ENCODE results near the gene COG5.

Gene COG5

DNA sequence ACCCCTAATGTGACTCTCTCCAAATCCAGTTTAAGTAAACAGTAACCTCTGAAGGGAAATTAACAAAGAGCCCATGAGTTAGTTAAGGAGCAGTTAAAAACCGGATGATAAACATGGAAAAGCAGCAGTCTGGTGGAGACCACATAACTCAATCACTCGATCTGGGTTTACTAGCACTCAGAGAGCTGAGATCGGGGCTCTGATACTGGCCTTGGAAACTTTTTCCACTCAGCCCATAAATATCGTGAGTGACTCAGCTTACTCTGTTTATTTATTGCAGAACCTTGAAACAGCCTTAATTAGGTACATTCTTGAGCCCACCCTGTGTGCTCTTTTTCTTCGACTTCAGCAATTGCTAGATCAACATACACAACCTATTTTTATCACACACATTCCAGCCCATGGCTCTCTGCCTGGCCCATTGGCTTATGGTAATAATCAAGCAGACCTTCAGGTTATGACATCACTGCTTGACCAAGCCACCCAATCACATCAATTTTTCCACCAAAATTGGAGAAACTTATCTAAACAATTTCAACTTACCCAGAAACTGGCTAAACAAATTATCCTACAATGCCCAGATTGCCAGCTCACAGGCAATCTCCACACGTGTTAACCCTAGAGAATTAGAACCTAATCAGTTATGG lies 176.0 kb downstream of the COG5 start:
- no peak for DNase-seq

DNA sequence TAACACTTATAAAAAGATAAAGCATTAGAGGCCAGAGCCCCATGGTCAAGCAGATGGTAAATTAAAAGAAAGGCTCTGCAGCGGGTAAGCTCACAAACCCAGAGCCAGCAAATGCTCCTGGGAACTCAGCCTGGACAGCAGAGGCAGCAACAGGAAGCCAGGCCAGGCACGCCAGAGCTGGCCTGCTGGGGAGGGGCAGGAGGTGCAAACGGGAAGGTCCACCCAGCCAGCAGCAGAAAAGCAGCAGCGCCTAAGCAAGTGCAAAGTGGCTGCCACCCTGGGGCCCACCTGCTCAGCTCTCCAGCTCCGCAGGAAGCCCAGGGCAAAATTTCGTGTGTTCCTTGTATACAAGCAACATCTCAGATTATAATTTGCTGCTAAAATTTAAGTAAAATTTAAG lies 176.6 kb downstream of the COG5 start:
- DNase-seq: peak in 1 of 2 experiments; percentile 28

DNA sequence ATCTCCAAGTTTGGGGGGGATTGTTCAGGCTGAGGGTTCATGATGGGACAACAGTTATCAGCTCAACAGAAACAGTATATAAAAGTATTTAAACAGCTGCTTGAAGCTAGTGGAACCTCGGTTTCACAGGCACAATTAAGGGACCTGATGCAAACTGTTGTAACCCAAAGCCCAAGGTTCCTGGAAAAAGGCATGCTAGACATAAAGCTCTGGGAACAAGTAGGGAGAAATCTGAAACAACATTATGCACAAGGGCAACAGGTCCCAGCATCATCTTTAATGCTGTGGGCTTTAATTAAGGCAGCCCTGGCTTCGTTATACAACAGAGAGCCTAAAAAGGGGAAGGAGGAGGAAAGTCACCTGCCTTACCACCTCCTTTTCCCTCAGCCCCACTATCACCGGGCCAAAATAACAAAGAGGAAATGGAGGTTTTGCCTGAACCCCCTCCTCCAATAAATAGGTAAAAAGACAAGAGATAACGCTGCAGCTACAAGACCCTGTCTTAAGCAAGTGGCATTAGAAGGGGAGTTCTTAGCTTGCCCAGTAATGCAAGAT lies 177.1 kb downstream of the COG5 start:
- no peak for DNase-seq

DNA sequence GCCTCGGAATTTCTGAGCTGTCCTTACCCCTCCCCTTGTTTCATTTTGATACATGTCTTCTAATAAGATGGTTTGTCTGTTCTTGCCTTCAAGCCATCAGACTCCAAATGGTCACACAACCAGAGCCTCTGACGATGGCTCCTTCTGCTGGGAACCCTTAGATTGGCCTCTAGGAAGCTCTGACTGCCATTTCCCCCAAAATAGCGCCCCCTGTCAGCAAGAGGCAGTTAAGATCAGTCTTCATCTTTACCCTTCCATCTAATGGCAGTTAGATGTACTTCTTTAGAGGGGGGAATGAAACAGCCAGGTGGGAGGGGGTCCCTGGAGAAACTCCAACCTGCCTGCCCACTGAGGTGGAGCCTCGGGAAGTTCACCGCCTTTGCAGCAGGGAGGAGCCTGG lies 179.7 kb downstream of the COG5 start:
- DNase-seq: no peak

DNA sequence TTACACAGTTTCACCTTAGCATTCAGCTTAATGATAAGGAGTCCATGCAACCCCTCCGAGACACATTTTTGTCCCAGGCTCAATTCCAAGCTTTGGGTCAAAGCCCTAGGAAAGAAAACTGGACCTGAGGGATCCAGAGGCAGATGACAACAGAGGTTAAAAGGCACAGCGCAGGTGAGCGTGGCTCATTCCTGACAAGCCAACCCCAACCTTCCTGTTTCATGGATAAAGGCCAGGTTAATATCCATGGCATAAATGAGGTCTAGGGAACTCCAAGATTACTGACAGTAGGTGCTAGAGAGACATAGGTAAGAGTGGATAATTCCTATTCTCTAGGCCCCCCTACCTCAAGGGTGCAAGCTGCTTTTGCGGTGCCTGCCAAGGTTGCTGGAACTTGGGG lies 180.5 kb downstream of the COG5 start:
- DNase-seq: no peak

DNA sequence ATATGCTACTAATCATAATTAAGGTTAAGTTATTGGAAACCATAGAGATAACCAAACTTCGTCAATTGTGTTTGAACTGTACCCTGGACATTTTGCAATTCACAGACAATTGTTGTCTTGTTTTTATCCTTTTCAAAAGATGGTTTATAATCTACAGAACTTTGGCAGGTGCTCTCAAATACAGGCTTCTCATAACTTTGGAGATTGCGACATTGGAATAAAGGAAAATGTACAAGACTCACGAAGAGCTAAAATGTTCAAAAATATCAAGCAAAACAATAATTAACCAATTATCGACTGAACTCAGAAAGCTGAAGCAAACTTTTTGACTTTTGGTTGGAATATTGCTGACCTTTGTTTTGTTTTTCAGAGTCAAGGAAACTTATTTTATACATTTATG lies 182.3 kb downstream of the COG5 start:
- DNase-seq: no peak

DNA sequence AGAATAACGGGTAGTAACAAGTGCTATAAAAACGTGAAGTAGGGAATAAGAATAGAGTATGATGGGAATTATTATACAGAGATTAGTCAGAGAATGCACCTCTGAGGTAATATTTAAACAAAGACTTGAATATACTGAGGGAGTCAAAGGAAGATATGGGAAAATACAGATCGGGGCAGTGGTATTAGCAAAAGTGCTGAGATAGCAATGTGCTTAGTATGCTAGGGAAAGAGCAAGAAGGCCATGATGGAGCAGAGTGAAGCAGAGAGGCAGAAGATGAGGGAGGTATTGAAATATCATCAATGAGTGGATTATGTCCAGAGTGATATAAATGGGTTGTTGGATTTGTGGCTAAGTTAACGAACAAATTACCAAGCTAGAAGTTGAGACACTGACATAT lies 190.4 kb downstream of the COG5 start:
- DNase-seq: no peak

DNA sequence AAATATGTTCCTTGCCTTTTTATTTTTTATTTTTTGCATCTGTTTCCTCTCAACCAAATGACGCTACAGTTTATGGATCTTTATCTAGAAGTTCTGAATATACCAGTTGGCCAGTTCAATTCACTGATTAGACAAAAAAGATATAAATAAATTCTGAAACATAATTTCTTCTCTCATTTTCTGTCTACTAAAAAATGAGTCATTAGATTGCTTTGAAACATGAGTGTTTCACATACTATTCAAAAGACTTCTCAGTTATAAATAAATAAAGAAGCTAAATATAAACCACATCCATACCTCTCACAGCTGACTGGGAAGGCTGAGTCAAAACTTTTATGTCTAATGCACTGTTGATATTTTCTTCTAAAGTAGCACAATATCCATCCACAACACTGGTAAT lies 191.4 kb downstream of the COG5 start:
- DNase-seq: no peak

DNA sequence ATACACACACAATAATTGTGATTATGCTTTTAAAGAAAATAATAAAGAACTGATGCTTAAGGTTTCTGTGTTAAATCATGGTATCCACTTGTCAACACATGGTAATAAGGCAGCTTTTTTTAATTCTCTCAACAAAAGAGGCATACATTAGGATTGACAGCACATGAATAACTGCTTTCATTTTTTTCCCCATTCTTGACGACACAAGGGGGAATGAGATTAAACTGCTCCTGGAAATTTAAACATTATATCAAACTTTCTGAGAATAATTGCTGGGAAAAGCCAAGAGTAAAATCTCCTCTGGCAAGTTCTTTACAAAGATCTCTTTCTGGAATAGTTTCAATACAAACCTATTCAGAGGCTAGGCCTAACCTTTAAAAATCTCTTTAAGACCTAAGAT lies 192.9 kb downstream of the COG5 start:
- DNase-seq: no peak

DNA sequence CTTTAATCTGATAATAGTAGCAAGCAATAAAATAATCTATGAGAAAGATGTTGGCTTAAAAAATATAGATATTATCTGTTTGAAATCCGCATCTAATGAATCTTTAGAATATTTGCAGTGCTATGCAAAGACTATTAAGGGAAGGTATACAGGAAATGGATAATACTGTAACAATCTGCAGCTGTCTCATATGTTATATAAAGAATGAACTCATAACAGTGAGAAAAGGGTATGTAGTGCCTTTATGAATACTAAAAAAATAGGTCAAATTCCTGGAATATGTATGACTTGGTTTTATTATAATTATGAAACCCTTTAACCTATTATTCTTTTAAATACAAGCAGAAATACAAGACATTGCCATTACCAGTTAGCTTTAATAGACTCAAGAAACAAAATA lies 198.9 kb downstream of the COG5 start:
- no peak for DNase-seq

DNA sequence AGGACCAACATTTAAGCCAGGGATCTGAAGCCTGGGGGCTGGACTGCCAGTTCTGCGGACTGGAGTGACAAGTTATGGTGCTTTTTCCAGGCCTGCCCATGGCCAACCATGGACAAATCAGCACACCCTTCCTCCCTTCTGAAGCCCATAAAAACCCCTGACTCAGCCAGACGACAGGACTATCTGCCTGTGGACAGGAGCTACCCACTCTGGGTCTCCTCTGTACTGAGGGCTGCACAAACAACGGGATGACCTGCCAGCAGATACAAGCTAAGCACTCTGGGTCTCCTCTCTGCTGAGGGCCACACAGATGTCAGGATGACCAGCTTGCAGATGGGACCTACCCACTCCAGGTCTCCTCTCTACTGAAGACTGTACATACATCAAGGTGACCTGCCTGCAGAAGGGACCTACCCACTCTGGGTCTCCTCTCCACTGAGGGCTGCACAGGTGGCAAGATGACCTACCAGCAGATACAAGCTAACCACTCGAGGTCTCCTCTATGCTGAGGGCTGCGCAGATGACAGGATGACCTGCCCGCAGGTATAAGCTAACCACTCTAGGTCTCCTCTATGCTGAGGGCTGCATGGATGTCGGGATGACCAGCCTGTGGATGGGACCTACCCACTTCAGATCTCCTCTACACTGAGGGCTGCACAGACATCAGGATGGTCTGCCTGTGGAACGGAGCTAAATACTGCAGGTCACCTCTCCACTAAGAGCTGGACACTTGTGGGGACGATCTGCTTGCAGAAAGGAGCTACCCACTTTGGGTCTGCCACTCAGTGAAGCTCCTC lies 204.0 kb downstream of the COG5 start:
- no peak for DNase-seq

DNA sequence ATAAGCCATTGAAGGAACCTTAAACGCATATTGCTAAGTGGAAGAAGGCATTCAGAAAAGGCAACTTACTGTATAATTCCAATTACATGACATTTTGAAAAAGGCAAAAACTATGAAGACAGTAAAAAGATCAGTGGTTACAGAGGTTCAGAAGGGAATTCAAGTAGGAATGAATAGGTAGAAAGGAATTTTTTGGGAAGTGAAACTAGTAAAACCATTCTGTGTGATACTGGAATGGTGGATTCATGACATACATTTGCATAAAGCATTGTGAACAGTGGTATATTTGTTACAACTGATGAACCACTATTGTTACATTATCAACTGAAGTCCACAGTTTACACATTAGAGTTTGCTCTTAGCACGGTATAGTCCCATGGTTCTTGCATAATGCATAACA lies 208.1 kb downstream of the COG5 start:
- no peak for DNase-seq

DNA sequence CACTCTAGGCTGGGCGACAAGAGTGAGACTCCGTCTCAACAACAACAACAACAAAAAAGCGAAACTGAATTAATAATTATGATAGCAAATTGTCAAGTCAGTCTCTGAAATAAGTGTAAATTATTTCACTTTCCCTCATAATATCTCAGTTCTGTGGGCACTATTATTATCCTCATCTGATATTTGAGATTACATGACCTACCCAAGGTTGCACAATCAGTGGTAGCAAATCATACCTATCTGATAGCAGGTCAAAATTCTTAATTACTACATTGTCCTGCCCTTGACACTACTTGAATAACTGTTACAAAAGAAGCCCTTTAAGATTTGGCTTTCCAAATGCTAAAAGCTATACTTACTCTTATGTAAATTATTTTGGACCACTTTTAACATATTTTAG lies 209.1 kb downstream of the COG5 start:
- no peak for DNase-seq

DNA sequence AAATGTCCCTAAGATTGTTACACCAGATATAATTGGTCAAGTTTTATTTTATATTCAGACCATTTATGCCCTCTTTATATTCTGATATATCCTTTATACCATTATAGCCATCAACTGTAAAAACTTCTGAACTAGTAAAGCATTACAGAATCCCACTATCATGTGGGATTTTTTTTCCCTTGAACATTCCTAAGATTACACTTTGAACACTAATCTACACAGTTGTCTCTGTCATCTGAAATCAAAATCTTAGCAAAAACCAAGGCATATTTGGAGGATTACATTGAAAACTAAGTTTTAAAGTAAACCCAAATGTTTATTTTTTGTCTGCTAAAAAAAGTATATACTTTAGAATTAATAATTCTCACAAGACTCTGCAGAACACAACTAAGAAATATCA lies 210.0 kb downstream of the COG5 start:
- DNase-seq: no peak

DNA sequence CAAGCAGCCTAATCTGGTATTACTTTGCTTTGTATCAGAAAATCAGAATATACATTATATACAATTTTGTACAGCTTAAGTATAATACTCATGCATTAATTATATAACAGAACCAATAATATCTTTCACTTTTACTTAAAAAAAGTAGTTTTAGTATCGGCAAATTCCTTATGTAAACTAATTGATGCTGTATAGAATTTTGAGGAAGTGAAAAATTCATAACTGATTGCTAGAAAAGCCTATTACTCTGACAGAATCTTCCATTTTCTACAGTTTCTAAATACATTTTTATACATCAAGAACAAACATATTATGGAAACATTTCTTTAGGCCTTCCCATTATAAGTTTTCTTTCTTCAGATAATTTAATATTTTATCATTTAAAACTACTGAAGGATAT lies 217.8 kb downstream of the COG5 start:
- no peak for DNase-seq

DNA sequence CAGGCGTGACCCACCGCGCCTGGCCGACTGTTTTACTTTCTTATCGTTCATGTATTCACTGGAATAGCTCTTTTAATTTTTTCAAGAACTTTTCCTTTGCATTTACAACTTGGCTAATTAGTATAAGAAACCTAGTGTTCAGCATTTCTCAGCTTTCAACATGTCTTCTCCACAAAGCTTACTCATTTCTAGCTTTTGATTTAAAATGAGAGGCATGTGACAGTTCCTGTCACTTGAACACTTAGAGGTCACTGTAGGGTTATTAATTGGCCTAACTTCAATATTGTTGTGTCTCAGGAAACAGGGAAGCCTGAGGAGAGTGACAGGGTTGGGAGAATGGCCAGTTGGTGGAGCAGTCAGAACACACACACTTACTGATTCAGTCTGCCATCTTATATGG lies 218.9 kb downstream of the COG5 start:
- no peak for DNase-seq

DNA sequence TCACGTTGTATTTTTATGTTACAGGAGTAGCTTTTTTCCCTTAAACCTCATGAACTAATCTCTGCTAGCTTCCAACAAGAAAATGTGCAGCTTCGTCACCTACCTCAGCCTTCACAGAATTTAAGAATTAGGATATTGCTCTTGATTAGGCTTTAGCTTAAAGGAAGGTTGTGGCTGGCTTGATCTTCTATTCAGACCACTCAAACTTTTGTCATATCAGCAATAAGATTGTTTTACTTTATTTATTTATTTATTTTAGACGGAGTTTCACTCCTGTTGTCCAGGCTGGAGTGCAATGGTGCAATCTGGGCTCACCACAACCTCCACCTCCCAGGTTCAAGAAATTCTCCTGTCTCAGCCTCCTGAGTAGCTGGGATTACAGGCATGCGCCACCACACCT lies 219.4 kb downstream of the COG5 start:
- no peak for DNase-seq

DNA sequence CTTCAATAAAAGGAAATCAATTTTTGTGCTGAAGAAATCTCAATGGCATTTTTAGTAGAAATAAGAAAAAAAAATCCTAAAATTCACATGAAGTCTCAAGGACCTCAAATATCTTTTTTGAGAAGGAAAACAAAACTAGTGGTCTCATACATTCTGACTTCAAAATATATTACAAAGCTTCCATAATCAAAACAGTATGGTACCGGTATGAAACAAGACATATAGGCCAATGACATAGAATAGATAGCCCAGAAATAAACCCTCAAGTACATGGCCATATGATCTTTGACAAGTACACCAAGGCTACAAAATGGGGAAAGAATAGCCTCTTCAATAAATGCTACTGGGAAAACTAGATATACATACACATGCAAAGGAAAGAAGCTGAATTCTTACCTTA lies 225.6 kb downstream of the COG5 start:
- DNase-seq: no peak

DNA sequence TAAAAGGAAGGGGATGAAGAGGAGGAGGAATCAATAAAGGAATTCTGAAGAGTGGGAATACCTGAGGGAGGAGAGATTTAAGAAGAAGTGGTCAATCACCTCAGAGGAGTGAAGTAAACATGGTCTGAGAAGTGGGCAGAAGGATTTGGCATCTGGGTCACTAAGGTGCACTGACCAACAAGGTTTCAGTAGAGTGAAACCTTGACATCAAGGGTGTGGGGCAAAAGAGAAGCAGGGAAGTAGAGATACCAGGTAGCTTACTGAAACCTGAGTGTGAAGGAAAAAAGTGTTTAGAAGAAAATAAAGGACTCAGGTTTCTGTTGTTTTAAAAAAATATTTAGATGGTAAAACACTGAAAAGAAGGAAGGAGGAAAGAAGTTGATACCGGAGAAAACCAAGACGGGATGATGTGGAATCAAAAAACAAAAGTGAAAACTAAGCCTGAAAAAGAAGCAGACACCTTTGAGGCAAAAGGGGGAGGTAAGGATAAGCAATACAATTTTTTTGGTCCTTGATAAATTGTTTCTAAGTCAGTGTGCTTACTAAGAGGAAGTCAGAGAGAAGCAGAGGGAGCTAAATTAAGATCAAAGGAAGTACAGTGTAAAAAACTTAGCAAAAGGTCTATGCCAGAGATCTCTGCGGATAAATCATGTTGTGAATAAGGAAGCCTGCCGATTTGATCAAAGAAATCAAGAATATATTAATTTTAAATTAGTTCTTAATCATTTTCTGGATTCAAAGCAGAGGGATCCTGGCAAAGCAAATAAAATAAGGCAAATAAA lies 231.0 kb downstream of the COG5 start:
- DNase-seq: no peak

DNA sequence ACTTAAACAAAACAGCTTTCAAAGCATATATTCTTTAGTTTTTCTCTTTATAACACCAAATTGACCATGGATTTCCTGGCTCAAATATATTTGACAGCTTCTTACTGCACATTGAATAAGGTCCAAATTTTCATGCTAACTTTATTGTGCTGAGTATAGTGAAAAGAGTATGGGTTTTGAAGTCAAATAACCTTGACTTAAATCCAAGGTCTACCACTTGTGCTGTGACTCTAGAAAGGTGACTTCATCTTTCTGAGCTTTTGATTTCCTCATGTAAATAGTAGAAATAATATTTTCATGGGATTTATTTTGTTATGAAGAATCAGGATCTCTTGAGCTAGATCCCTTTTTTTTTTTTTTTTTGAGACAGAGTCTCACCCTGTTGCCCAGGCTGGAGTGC lies 233.2 kb downstream of the COG5 start:
- DNase-seq: no peak

DNA sequence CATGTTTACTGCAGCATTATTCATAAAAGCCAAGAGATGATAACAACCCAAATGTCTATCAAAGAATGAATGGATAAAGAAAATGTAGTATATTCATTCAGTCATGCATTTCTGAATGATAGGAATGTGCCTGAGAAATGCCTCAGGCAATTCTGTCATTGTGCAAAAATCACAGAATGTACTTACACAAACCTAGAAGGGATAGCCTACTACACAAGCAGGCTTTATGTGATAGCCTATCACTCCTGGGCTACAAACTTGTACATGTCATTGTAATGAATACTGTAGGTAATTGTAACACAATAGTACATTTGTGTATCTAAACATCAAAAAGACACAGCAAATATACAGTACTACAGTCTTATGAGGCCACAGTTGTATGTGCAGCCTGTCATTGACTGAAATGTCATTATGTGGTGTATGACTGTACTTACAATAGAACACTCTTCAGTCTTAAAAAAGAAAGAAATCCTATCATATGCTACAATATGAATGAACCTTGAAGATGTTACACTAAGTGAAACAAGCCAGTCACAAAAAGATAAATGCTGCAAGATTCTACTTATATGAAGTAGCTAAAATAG lies 235.6 kb downstream of the COG5 start:
- DNase-seq: no peak

DNA sequence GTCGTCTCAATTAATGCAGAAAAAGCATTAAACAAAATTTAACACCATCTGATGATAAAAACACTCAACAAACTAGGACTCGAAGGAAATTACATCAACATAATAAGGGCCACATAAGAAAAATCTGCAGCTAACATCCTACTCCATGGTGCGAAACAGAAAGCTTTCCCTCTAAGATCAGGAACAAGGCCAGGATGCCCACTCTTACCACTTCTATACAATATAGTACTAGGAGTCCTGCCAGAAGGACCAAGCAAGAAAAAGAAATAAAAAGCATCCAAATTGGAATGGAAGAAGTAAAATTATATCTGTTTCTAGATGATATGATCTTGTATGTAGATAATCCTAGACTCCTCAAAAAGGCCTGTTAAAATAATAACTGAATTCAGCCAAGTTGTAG lies 237.7 kb downstream of the COG5 start:
- DNase-seq: no peak

DNA sequence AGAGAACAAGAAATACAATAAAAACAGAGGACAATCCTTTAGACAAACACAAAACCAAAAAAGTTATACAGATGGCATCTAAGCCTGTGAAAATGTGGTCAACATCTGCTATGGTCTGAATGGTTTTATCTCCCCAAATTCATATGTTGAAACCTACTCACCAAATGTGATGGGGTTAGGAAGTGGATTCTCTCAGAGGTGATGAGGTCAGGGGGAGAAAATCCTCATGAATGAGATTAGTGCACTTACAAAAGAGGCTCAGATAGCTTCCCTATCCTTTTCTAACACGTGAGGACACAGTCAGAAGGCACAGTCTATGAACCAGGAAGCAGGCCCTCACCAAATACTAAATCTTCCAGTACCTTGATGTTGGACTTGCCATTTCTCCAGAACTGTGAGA lies 241.7 kb downstream of the COG5 start:
- DNase-seq: no peak

Measured in NCI-H2081 (cell line).